ENCODE results near the gene RNU5B-1. TPM values are rescaled to one million over a fixed set of nuclear protein-coding genes. Genes with fewer than 3 reads are reported as not detected.
A peak's percentile ranks its signal among the peaks of the same experiment; 100 is the strongest.

The RNU5B-1 gene
- total RNA-seq (2014; rRNA removed; shearing (Covaris generic)), result not detected in 2 replicates

GRCh38 chr15:65304381-65305149 lies at the start of gene RNU5B-1:
Gene RNU5B-1, plus strand, starts transcription at chr15:65304677.
- DNase-seq (ENCODE audit: low read depth), result peak; percentile 83

GRCh38 chr15:65254758-65255157 lies 49.7 kb upstream of the RNU5B-1 start:
- no peak for DNase-seq (ENCODE audit: low read depth)

GRCh38 chr15:65255486-65256140 lies 48.9 kb upstream of the RNU5B-1 start:
- DNase-seq (ENCODE audit: low read depth), result no peak

- no peak for DNase-seq (ENCODE audit: low read depth)
These were observed 45.9 kb upstream of the RNU5B-1 start for GRCh38 chr15:65258375-65259262.

GRCh38 chr15:65259367-65259797 lies 45.1 kb upstream of the RNU5B-1 start:
- DNase-seq (ENCODE audit: low read depth), result no peak

- no peak for DNase-seq (ENCODE audit: low read depth)
These were observed 43.5 kb upstream of the RNU5B-1 start for GRCh38 chr15:65260968-65261367.

GRCh38 chr15:65263313-65263712 lies 41.2 kb upstream of the RNU5B-1 start:
- DNase-seq (ENCODE audit: low read depth), result no peak

- DNase-seq (ENCODE audit: low read depth), result no peak
These were observed 39.5 kb upstream of the RNU5B-1 start for GRCh38 chr15:65264863-65265430.

- DNase-seq (ENCODE audit: low read depth), result no peak
These were observed 38.0 kb upstream of the RNU5B-1 start for GRCh38 chr15:65266469-65266868.

- no peak for DNase-seq (ENCODE audit: low read depth)
These were observed 36.1 kb upstream of the RNU5B-1 start for GRCh38 chr15:65268411-65268810.

- DNase-seq (ENCODE audit: low read depth), result peak; percentile 59
These were observed 33.5 kb upstream of the RNU5B-1 start for GRCh38 chr15:65270811-65271545.

- DNase-seq (ENCODE audit: low read depth), result no peak
These were observed 29.3 kb upstream of the RNU5B-1 start for GRCh38 chr15:65275104-65275727.

- DNase-seq (ENCODE audit: low read depth), result peak; percentile 33
These were observed 28.8 kb upstream of the RNU5B-1 start for GRCh38 chr15:65275728-65276126.

- DNase-seq (ENCODE audit: low read depth), result no peak
These were observed 27.5 kb upstream of the RNU5B-1 start for GRCh38 chr15:65277015-65277414.

GRCh38 chr15:65278480-65278879 lies 26.0 kb upstream of the RNU5B-1 start:
- no peak for DNase-seq (ENCODE audit: low read depth)

- no peak for DNase-seq (ENCODE audit: low read depth)
These were observed 19.0 kb upstream of the RNU5B-1 start for GRCh38 chr15:65285291-65286068.

GRCh38 chr15:65286069-65286703 lies 18.3 kb upstream of the RNU5B-1 start:
- peak; percentile 35 for DNase-seq (ENCODE audit: low read depth)

- peak; percentile 94 for DNase-seq (ENCODE audit: low read depth)
These were observed 17.6 kb upstream of the RNU5B-1 start, which contains the start of gene PARP16 for GRCh38 chr15:65286704-65287519. Gene PARP16, minus strand, starts transcription at chr15:65286883. Its CDS starts 457 bp downstream, at chr15:65286426.

All from Daoy (cell line).